ENCODE data around the gene GPC5.
"Not testable (repeated sequence)": the region's sequence is repeated elsewhere in the genome, so short reads cannot be mapped to it uniquely, and the experiment has no call there.

The GPC5 gene

GRCh38 chr13:91792054-91792453, 393.6 kb downstream of the GPC5 start:
- DNase-seq (ENCODE audit: insufficient read length, low spot score) (no peak), FAIRE-seq (peak; percentile 56)
- TF ChIP-seq, protein P1, sequence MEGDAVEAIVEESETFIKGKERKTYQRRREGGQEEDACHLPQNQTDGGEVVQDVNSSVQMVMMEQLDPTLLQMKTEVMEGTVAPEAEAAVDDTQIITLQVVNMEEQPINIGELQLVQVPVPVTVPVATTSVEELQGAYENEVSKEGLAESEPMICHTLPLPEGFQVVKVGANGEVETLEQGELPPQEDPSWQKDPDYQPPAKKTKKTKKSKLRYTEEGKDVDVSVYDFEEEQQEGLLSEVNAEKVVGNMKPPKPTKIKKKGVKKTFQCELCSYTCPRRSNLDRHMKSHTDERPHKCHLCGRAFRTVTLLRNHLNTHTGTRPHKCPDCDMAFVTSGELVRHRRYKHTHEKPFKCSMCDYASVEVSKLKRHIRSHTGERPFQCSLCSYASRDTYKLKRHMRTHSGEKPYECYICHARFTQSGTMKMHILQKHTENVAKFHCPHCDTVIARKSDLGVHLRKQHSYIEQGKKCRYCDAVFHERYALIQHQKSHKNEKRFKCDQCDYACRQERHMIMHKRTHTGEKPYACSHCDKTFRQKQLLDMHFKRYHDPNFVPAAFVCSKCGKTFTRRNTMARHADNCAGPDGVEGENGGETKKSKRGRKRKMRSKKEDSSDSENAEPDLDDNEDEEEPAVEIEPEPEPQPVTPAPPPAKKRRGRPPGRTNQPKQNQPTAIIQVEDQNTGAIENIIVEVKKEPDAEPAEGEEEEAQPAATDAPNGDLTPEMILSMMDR (IDR thresholded peaks at IDR 0.05; ENCODE audit: insufficient read depth, missing control alignments) = no peak

DNA sequence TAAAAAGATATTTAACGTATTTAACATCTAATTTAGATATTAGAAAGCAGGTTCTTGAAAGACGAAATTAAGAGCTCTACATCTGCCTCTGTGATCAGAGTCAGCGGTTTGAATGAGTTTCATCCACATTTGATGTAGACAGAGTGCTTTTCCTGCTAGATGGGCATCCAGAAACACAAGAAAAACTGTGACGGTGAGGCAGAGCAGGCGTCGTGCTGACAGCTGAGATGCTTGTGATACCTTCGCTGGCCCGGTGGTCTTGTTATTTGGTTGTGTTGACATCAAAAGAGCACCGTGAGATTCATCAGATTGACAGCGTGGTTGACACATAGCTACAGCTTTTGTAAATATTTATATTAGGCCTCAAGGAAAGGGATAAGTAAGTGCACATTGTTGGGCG, 399.1 kb downstream of the GPC5 start:
- TF ChIP-seq, protein P1 (IDR thresholded peaks at IDR 0.05; ENCODE audit: insufficient read depth, missing control alignments) = no peak
- DNase-seq (ENCODE audit: insufficient read length, low spot score) = no peak
- no peak for FAIRE-seq

GRCh38 chr13:91798338-91798737, 399.9 kb downstream of the GPC5 start:
- not testable (repeated sequence) for DNase-seq (ENCODE audit: insufficient read length, low spot score); FAIRE-seq

DNA sequence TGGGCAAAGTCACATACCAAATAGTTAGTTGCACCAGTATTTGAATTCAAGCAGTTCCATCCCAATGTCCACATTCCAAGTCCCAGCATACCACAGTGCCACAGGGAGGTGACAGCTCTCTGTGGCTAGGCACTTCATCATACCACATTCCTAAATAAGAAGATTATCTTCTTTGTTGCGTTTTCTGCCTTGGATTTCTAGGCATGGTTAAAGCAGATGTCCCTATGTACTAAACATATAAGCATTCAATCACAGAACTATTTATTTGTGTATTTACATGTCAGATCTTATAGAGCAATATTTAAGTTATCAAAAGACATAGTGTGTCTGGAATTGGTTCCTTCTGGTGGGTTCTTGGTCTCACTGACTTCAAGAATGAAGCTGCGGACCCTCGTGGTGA, 403.4 kb downstream of the GPC5 start:
- DNase-seq (ENCODE audit: insufficient read length, low spot score) = not testable (repeated sequence)
- FAIRE-seq = peak; percentile 82

GRCh38 chr13:91802957-91803356, 404.5 kb downstream of the GPC5 start:
- FAIRE-seq (no peak), DNase-seq (ENCODE audit: insufficient read length, low spot score) (no peak)

GRCh38 chr13:91804724-91805123, 406.3 kb downstream of the GPC5 start:
- no peak for DNase-seq (ENCODE audit: insufficient read length, low spot score)
- no peak for FAIRE-seq
- TF ChIP-seq, protein P1 (IDR thresholded peaks at IDR 0.05; ENCODE audit: insufficient read depth, missing control alignments) = no peak

More at GRCh38 chr13:91802957-91803356, 404.5 kb downstream of the GPC5 start:
- TF ChIP-seq, protein P1 (IDR thresholded peaks at IDR 0.05; ENCODE audit: insufficient read depth, missing control alignments) = no peak

GRCh38 chr13:91805605-91806004, 407.2 kb downstream of the GPC5 start:
- TF ChIP-seq, protein P1 (IDR thresholded peaks at IDR 0.05; ENCODE audit: insufficient read depth, missing control alignments) = peak; percentile 40
- FAIRE-seq = no peak
- no peak for DNase-seq (ENCODE audit: insufficient read length, low spot score)

DNA sequence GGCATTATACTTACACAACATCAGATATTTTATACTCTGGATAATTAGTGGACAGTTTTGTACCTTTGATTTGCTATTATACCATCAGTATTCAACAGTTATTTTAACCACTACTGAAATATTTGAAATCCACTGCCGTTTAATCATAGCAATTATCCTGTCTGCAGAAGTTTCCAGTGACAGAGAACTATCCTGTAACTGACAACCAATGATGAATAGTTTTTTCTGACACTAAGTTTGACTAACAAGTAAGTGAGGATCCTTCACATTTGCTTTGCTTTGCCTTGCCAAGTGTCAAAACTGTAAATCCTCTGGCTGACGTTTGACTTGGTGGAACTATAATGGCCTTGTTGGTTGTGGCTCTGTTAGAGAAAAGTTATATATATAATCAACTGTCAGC, 410.7 kb downstream of the GPC5 start:
- no peak for DNase-seq (ENCODE audit: insufficient read length, low spot score)
- FAIRE-seq = no peak
- TF ChIP-seq, protein P1 (IDR thresholded peaks at IDR 0.05; ENCODE audit: insufficient read depth, missing control alignments) = no peak

All from D721Med (cell line).